SHP77 treated with DMSO at 0.1 percent for 48 hours (cell line): ENCODE measurements around the gene IMP4.

Source experiments
- DNase-seq: peaks from one replicate; lab custom pipeline; 2025; lab: John Stamatoyannopoulos, UW

The IMP4 gene

DNA sequence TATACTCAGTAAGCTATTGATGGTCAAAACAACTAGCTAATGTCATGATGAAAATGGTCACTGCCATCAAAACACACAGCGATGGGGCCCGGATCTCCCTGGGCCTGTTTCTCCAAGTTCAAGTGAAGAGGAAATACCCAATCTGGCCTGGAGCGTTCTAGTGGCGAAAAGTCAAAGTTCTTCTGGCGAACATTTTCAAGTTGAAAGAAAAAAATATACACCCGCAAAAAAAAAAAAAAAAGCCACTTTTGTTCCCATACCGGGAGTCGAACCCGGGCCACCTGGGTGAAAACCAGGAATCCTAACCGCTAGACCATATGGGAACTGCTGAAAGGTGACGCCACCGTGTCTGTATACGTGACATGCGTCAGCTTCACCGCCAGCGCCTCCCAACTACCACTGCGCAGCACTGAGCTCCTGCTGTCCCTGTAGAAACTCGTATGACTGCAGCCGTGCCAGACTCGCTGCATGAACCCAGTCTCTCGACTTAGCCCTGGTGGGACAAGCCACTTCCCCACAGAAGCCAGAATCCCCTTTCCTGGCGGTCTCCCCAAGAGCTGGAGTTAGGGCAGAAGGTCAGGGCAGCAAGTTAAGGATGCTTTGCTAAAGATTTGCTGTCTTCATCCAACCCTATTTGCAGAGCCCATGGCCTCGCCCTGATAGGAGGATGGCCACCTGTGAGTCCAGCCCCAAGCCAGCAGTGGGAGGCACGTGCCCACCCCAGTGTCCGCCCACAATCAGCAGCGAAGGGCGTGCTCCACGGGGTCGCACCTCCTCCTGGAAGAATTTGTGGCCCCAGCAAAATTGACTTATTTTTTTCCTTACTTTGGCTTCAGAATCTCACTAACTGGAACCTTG lies 5.6 kb upstream of the IMP4 start:
- peak; percentile 82 for DNase-seq

DNA sequence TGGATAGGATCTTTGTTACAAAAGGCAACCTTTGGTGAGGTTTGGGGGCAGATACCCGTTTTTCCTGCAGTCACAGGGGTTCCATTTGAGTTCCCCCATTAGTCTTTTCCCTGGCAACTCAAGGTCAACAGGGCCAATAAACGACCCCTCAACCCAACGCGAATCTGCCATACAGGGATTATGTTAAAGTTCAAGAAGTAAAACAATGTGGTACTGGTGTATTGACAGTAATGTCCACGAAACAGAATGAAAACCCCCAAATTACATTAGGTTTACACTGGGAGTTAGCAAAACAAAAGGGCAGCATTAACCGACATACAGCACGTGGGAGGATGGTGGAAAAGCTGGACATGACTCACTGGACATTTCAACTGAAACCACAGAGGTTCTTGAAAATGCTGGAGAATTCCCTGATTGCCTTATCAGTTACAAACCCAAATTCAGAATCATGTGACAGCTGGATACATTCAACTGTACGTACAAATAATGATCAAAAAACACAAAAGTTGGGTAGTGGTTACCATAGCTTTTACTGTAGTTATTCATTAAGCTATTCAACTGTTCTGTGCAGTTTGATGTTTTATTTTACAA lies 4.9 kb upstream of the IMP4 start:
- no peak for DNase-seq

DNA sequence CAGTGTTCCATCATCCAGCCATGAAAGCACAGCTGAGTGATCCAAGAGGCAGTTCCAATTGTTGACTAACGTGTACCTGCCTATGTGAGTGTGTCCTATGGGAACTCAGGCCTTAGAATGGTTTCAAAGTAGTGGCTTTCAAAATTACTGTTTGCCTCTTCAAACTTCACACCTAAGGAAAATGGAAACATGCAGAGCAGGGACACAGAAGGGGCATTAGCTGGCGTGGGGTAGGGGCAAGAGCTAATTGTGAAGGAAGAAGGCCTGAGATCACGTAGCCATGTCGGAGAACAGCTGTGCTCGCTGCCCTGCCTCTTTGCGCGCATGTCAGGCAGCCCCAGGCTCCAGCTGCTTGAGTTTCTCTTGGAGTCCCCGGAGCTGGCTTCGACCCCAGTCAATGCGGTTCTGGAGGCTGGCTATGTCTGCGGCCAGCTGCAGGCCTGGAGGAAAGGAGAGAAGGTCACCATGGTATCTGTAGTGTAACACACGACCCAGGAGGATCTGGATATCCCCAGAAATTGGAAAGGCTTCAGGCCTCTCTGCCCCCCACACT lies 3.8 kb upstream of the IMP4 start:
- DNase-seq = no peak

DNA sequence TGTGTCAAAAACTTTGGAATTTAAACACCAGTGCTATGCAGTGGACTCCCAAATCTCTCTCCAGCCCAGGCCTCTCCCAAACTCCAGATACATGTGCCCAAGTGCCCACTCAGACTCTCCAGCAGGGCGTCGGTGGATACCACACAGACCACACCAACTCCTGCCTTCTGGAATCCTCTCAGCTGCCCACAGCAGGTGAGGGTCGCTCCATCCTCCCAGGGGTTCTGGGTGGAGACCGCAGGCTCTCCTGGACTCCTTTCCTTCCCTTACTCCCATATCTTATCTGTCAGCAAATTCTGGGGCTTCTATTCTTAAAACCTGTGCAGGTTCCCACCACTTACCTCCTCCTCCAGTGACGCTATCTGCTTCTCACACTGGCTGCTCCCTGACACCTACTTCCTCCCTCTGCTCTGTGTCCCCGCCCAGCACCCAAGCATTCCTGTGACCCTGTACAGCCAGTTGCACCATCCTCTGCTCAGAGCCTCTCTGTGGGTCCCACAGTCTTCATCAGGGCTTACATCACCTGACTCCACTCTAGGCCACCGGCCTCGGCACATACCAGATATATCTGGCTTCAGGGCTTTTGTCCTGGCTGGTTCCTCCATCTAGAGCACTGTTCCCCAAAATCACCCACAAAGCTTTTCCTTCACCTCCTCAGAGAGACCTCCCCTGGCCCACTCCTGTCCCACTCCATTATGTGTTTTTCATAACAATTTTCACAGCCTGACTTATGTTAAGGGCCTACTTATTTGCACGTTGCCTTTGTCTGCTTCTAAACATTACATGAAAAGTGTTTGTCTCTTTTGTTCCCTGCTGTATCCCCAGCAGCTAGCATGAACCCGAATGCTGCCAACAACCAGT lies 2.6 kb upstream of the IMP4 start:
- DNase-seq = no peak

DNA sequence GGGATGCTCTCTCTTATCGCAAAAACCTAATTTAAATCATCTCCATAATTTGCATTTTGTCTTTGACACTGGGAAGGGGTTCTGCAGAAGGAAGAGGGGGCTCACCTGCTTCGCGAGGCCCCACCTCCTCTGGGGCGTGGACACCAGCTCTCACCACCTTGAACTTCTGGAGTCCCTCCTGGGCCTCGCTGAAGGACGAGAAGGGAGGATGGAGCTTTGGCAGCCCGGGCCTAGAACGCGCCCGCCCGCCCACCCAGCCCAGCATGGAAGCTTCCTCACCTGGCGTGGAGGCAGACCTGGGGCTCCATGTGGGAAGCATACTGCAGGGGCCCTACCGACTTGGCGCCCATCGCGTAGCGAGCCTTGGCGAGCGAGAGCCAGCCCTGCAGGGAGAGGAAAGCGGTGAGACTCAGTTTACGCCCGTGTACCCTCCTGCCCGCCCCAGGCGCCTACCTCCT lies 1.1 kb upstream of the IMP4 start:
- DNase-seq = no peak

DNA sequence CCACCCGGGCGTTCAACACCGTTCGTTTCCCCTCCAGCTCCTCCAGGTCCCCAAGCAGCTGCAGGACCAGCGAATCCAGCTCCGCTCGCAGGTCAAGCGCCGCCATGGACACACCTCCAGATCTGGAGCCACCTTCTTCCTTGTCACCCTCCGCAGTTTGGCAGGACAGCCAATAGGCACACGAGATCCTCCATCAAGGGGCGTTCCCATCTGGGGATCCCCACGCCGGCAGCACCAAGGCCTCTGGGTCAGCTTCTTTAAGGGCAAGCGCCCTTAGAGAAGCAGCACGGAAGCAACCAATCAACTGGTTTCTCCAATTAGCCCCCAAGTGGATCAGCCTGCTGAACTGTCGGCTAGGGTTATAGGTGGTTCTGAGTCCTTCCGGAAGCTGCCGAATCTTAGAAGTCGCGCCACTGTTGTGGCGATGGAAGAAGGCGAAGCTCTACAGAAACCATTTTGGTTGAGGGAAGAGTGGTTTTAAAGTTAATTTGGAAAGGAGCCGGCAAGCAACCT lies 621 bp upstream of the IMP4 start:
- DNase-seq = peak; percentile 88

DNA sequence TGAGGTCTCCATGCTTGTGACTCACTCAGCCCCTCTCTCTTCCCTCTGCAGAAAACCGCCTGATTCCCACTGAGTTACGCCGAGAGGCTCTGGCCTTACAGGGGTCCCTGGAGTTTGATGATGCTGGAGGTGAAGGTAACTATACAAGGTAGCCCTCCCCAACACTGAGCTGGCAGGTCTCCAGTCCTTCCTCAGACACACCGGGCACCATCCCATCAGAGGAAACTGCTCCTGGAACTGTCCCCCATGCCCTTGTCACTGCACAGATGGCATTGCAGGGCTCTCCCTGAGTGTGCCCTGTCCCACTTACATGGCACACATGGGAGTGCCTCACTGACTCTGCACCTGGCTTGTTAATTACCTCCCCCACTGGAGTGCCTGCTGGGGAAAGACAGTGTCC lies 1.9 kb downstream of the IMP4 start:
- no peak for DNase-seq

DNA sequence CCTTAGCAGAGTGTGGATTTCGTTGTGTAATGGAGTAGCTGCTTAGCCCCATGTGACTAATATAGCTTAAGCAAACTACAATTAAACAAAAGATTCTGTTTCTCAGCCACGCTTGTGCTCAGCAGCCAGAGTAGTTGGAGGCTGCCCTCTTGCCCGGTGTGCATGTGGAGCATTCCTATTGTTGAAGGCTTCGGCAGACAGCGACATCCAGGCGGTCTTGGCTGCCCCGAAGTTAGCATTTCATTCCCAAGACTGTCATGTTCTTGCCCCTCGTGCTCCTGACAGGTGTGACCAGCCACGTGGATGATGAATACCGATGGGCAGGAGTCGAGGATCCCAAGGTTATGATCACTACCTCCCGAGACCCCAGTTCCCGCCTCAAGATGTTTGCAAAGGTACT lies 2.4 kb downstream of the IMP4 start:
- no peak for DNase-seq

DNA sequence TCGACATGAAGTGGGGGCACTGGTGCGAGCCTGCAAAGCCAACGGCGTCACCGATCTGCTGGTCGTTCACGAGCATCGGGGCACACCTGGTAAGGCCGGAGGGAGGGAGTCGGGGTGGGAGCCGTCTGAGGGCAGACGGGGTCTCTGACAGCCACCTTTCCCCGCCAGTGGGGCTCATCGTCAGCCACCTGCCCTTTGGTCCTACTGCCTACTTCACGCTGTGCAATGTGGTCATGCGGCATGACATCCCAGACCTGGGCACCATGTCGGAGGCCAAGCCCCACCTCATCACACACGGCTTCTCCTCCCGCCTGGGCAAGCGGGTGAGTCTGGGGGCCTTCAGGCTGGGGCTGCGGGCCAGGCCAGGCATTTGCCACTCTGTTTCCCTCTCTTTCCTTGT lies 2.9 kb downstream of the IMP4 start:
- DNase-seq = no peak

DNA sequence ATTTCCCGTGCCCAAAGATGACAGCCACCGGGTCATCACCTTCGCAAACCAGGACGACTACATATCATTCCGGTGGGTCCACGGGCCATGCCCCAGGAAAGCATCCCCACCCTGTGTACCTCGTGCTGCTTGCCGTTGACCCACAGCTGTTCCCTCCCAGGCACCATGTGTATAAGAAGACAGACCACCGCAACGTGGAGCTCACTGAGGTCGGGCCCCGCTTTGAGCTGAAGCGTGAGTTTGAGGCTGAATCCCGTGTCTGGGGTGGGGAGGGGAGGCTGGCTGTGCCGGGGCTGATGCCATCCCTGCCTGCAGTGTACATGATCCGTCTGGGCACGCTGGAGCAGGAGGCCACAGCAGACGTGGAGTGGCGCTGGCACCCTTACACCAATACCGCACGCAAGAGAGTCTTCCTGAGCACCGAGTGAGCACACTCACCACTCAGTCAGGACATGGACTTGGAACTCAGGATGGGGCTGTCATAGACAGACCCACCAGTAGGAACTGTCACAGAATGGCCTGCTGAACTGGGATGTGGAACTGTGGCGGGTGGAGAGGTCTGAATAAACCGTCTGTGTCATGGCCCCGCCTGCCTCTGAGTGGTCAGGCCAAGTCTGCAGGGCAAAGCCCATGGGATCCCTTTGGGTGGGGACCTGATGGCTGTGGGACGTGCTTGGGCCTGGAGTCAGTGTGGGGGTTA lies 3.5 kb downstream of the IMP4 start:
- no peak for DNase-seq

DNA sequence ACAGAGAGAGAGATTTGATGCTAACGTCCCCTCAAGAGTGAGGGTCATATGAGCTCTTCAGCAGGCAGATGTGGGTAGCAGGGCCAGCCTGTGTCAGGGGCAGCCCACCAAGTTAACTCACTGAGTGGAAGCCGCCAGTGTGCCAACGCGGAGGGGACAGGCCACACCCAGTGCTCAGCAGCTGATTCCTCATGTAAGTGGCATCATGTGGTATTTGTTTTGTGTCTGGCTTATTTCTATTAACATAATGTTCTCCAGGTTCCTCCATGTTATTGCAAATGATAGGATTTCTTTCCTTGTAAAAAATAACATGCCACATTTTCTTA lies 4.0 kb downstream of the IMP4 start:
- no peak for DNase-seq

DNA sequence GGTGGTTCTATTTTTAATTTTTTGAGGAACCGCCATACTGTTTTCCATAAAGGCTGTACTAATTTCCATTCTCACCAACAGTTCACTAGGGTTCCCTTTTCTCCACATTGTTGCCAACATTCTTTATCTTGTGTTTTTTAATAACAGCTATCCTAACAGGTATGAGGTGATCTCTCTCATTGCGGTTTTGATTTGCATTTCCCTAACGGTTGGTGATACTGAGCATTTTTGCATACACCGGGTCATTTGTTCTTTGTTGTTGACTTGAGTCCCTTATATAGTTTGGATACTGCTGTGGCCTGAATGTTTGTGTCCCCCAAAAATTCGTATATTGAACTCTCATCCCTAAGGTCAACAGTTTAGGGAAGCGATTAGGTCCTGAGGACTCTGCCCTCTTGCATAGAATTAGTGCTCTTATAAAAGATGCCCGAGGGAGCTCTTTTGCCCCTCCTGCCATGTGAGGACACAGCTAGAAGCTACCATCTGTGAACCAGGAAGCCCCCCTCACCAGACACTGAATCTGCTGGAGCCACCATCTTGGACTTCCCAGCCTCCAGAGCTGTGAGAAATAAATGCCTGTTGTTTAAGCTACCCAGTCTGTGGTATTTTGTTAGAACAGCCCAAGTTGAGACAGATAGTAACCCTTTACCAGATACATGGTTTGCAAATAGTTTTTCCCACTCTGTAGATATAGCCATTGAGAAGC lies 4.7 kb downstream of the IMP4 start:
- no peak for DNase-seq

DNA sequence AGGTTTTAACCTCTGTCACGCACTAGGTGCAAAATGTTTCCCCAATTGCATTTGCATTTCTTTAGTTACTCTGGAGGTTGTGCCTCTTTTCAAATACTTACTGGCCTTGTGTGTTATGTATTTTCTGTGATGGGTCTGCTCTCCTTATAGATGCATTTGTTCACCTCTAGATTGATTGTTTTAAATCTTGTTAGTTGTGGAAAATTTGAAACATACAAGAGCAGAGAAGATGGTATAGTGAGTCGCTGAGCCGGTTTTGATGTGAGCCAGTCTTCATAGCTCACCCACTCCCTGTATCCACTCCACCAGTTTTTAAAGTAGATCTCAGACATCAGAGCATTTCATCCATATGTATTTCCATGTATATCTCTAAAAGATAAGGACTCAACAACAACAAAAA lies 6.5 kb downstream of the IMP4 start:
- no peak for DNase-seq

DNA sequence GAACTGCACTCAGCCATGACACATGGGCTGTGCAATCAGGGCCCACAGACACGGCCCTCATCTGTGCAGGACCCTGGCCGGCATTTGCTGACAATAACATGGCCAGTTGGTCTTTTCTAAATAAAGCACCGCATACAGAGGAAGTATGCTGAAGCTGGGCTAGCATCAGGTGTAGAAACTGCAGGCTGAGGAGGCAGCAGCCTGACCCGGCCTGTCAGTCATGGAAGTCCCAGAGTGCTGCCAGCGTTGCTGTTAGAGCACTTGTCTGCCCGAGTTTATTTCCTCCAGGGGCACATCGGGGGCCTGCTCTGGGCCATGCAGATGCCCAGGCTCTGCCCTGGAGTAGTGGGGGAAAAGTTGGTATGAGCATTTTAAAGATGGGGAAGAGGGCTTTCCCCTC lies 9.0 kb downstream of the IMP4 start:
- no peak for DNase-seq

DNA sequence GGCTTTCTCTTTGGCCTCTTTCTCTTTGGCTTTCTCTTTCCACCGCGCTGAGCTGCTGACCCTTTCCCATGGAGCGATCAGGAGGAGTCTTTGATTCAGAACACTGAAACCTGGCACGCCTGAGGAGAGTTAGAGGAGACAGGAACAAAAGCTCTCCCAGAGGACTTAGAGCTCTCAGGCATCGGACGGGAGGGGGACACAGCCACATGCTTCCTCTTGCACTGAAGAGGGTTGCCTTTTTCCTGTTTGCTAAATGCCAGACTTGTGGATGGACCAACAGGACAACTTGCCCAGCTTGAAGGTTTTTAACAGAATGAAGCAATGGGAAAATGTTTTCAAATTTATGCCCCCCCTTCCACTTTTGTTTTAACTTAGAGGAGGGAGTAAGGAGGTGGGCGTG lies 9.5 kb downstream of the IMP4 start:
- DNase-seq = no peak

DNA sequence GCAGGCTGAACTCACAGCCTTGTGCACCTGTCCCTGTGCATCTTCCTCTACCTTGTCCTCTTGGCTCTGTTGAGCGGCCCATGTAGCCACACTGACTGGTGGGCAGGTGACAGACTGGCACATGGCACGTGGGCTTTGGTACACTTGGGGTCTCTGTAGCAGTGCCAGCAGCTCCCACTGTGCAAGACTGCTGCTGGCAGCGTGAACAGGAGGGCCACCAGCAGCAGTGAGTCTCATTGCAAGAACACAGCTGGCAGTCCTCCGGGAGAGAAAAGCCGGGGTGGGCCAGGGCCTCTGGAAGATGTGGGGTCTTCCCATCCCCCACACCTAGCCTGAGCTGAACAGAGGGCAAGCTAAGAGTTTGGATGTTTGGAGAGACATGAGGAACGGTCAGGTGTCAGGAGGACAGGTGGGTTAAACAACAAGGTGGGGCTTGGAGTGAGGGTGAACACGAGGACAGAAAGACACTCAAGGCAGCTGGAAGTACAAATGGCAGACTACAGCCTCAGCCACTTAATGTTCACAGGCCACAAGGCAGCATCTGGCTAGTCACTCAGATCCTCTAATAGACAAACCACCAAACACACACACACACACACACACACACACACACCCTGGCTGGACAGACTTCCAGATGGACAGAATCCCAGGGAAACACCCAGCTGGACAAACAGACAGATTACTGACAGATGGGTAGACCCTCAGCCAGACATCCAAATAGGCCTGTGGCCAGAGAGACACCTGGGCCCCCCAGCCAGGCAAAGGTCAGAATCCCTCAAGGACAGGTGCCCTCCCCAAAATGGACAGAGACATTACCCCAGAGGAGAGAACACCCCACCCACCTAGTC lies 10.8 kb downstream of the IMP4 start:
- peak; percentile 17 for DNase-seq

DNA sequence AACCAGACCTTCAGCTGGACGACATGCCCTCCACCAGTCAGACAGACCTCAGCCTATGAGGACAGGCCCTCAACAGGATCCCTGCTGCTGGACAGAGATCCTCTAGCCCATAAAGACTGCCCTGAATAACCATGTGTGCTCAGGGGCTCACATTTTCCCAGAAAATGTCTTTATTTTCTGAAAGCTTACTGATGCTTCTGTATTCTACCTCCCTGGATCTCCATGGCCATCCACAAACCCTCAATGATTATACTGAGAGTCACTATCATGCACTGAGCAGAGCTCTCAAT lies 11.4 kb downstream of the IMP4 start:
- no peak for DNase-seq

DNA sequence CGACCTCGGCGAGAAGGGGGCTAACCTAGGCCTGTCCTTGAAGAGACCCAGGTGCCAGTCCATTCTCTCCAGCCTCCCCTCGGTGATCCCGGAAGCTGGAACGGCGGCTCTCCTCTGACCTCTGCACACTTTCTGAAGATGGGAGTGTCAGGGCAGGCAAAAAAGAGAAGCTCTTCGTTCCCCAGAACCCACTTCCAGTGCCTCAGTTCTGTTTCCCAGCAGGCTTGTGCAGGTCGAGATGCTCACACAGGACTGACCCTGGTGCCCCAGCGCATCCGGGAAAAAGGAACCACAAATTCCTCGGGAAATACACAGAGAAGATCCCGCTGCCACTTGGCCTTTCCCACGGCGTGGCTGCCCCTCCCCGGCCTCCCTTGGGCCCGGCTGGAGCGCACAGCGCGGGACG lies 12.5 kb downstream of the IMP4 start:
- no peak for DNase-seq

DNA sequence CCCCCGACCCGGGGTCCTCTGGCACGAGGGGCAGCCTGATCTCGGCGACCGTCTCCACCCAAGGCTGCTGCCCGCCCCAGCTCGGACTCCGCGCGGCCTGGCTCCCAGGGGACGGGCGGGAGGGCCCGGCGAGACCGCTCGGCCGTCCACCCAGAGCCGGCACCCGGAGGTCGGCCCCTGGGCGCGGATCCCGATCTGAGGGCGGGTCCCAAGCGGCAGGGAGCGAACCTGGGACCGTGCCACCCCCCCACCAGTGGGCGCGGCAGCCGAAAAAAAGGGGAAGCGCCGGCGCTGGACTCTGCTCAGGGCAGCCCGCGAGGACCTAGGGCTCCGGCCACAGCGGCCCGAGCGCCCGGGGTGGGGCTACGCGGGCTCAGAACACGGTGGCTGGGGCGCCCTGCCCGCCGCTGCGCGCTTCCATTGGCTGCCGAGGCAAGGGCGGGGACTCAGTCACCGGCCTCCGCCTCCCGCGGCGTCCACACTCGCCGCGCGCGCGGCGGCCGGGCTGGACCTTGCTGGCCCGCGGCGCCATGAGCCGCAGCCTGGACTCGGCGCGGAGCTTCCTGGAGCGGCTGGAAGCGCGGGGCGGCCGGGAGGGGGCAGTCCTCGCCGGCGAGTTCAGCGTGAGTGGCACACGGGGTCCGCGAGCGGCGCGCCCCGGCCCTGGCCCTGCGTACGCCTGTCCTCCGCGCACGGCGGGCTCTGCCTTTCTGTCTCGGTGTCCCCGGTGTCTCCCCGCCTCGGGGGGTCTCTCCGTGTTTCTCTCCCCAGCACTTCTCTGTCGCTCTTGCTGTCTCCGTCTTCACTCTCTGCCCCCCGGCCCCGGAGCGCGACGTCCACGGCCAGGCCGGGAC lies 13.1 kb downstream of the IMP4 start, which contains the start of gene PTPN18:
TSS of gene PTPN18 (plus strand) at position 479 of the 854 bp plus-strand sequence. CDS start at position 531, 52 bp downstream.
- DNase-seq = peak; percentile 45
